CMK (cell line): Measurements from ENCODE around the gene TBC1D22A.

ENCODE experiments used
- DNase-seq: peaks from one replicate; pipeline ENCODE4 v3.0.0-alpha.2; 2010; ENCODE audit warnings: low read depth

TBC1D22A gene

DNA sequence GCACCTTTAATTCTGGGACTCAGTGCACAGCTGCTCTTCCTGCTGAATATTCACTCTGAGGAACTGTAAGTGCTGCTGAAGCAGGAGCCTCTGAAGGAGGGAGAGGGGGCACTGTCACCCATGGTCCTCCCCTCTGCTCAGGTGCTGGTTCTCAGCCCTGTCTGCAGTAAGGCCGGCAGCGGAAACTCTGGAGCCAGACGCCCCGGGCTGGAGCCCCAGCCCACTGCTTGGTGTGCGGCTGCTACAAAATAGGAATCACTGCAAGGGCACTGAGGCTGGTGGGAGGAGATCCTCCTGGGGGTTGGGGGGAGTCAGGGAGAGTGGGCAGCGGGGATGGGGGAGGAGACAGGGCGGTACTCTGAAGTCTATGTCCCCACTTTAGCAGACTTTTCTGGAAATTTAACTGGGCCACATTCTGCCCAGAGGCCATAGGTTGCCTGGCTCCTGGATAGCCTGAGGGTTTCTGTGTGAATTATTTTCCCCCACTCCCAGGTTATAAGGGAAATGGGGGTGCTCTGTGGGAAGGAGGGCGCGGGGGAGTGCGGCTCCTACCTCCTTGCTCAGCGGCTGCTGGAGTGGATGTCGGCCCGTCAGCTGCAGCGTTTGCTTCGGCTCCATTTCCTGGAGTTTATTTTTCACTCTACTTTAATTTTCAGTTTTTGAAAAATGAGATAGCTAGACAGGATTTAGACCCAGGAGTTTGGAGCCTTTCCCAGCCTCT is 33.6 kb downstream of the TBC1D22A start:
- DNase-seq: no peak

DNA sequence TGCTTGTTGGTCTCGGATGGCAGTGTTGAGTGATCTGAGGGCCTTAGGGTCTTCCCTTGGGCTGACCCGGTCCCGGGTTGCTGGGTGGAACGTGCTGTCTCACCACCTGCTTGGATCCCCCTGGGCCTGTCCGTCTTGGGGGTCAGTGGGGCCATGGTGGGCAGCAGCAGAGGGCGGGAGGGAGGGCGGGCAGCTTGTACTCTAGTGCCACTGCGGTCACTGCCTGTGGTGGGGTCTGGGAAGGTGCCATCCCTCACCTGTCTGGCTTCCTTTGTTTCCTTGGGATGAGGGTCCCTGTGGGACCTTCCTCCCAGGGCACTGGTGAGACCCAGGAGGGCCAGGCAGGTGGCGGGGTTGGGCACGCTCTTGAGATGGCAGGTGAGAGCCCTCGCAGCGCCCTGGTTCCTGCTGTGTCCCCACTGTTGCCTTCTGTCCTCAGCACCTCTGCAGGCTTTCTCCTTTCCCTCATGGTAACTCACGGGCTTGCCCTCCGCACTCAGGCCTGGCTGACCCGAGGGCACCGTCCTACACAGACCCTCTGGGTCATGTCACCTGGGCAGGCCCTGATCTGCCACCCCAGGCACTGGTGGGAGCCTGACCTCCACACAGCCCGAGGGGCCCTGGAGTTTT is 34.2 kb downstream of the TBC1D22A start:
- no peak for DNase-seq

DNA sequence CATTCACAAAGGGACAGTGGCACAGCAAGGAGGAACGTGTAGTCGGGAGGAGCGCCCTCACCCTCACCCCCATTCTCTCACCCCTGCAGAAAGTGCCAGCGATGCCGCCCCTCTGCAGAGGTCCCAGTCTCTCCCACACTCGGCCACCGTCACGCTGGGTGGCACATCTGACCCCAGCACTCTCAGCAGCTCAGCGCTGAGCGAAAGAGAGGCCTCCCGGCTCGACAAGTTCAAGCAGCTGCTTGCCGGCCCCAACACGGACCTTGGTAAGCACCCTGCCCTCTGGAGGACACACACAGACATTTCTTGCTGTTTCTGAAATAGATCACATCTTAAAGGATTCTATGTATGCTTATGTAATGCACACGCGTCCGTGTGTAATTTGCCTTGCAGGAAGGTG is 34.9 kb downstream of the TBC1D22A start:
- no peak for DNase-seq

DNA sequence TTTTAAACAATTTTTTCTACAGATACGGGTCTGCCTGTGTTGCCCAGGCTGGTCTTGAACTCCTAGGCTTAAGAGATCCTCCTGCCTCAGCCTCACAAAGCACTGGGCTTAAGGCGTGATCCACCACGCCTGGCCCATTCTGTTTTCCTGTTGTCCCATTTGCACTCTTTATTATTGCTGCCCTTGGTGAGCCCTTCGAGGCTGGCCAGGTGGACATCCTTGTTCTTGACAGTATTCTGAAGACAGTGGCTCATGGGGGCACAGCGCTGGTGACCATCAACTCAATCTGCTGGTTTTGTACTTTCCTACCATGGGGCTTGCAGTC is 35.6 kb downstream of the TBC1D22A start:
- DNase-seq: no peak

DNA sequence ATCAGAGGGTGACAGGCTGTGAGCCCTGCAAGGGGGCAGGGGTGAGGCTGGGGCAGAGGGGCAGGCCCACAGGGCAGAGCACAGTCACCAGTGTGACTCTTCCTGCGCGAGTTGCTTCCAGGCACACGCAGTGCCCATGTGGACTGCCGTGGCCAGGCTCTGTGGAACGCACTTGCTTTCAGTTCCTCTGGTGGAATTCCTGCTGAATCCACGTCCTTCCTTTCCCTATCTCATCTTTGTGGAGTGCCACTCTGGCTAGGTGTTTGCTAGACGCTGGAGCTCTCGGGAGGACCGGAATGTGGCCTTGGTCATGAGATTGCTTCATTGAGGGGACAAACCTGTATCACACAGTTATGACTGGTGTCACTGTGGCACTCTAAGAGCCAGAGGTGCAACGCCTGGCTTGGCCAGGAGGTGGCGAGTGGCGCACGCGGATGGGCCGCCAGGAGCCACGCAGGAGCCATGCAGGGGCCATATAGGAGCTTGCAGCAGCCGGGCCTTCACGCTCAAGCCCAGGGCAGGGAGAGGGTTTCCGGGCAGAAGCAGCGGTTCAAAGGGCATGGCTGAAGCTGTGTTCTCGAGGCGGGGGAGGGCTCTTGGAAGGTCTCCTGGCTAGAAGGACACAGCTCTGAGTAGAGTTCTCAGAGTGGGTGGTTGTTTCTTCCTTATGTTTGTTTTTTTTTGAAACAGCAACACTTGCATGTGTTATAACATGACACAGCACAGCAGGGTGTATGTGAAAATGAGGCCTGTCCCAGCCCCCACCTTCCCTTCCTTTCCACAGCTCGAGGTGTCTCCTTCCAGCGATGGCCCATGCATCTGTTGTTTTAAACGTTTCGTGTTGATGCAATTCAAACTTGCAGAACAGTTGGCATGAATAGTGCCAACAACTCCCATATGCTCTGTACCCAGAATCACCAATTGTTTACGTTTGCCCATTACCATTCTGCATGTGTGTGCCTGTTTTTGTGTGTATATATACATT is 36.2 kb downstream of the TBC1D22A start:
- peak; percentile 61 for DNase-seq

DNA sequence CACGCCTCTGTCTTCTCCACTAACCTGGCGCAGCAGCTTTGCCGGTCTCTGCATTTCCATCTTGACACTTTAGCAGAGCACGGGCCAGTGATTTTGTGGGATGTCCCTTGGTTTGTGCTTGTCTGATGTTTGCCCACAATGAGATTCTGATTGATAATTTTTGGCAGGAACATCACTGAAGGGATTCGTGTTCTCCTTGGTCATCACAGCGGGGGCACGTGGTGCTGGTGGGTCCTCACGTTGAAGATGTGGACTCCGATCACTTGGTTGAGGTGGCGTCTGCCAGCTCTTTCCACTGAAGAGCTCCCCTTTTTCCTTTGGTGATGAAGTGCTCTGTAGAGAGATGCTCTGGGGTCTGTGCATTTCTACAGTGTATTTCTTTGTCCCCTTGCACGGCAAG is 37.2 kb downstream of the TBC1D22A start:
- DNase-seq: no peak

DNA sequence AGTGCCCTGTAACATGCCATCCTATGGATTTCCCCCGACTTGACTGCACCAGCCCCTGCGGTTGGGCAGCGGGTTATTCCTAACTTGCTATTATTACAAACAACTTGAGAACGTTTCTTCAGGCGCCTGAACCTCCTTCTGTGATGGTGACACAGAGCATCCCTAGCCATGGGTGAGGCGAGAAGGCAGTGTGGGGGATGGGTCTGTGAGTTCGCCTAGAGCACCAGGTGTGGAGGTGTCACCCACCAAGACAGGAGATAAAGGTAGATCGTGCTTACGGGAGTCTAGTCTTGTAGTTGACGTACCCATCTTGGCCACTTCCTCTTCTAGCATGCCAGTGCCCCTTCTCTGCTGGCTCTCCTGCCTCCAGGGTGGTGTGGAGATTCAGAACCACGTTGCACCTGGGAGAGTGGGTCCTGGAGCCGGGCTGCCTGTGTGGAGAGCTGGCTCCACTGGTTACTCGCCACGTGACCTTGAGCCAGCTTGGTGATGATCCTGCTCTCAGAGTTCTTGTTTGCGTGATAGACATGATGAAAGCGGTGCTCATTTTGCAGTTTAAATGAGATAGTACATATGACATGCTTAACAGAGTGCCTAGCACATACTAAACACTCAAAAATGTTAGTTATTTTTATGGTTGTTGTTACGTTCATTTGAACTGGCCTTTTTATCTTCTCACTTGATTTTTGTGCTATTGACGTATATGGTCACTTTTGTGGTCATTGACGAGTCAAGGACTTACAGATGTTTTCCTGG is 37.8 kb downstream of the TBC1D22A start:
- DNase-seq: no peak

DNA sequence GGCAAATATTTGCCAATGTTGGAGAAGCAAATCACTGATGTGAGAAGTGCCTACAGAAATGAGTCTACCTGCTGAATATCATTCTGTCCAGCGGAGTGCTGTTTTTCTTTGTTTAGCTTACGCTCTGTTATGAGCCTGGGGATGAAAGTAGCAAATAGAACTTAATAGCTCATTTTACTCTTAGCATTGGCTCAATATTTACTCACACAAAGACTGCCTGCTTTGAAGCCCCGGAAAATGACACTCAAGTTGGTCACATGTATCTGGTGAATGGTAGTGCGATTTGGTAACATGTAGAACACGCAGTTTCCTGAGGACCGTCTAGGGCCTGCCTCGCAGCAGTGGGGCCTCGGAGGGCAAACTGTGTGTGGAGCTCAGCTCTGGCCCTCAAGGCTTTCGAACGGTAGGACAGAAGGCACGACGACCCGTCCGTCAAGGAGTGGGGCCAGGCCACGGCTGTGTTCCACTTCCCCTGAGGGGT is 38.9 kb downstream of the TBC1D22A start:
- no peak for DNase-seq

DNA sequence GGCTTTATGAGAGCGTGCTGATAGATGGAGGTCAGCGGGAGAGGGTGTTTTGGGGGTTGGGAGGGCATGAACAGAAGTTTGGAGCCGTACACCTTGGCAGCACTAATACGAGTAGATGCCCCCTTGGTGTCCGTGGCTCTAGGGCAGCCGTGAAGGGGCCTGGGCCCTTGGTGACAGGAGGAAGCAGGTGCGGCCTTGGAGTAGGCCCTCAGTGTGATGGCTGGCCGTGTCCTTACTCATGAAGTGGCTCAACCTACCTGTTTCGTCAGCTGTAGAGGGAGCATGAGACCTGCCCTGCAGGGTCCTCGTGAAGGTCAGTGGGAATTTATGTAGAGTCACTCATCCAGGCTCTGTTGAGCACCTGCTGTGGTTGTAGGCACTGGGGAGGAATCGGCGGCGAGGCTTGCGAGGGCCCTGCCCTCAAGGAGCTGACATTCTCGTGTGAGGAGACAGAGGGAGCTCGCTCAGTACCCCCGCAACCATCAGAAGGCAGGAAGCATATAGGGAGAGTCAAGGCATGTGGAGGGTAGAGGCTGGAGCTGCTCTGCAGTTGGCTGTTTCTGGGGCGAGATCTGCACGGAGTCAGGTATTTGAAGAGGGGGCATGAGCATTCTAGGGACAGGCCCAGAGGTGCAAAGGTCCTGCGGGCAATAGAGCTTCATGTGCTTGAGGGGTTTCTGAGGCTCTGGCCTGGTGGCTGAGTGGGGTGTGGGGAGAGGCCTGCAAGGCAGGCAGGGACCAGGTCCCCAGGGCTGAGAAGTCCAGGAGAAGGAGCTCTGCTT is 39.6 kb downstream of the TBC1D22A start:
- no peak for DNase-seq

DNA sequence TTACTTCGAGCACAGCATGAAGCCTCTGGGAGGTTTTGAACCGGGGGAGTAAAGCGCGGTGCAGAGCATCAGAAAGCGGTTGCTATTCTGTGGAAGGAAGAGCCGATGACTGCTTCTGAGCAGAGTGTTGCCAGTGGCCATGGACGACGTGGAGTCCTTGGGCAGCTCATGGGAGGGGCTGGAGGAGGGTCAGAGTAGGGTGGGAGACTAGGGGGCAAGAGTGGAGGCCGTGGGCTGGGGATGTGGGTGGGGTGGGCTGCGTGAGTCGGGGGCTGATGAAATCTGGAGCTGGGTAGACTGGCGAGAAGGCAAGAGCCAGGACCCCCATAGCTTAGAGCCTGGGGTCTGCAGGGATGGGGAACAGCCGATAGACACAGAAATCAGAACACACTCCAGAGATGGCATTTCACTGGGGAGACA is 40.2 kb downstream of the TBC1D22A start:
- no peak for DNase-seq

DNA sequence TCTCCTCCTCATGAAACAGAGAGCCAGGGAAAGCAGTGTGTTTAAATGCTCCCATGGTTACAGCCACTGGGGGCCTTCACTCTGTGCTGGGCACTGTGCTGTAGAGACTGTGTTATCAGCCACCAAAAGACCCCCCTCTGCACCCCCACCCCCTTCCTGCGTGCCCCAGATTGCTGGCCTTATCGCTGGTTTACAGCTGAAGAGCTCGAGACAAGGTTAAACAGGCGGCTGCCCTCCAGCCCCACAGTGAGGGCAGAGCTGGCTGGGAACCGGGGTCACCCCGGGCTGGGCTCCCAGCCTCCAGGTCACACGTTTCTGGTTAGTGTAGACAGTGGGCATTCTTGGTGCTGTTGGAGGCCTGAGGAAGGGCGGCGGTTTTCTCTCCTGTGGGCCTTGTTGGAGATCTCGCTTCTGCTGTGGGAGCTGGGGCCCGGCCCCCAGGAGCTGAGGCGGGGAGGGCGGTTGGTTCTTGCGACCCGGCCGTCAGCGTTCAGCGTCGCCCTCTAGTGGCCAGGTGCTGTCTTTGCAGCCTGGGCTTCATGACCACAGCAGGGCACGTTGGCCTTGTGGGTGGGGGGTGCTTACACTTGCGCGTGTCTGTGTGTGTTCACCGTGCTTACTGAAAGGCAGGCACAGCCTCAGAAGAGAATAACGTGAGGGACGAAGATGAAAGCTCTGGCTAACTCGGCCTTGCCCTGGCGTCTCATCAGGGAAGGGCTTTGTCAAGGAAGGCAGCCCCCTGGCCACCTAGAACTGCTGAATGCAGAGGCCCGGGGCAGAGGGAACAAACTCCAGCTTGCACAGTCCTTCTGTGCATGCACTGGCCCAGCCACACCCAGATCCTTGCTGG is 40.8 kb downstream of the TBC1D22A start:
- DNase-seq: peak; percentile 66

DNA sequence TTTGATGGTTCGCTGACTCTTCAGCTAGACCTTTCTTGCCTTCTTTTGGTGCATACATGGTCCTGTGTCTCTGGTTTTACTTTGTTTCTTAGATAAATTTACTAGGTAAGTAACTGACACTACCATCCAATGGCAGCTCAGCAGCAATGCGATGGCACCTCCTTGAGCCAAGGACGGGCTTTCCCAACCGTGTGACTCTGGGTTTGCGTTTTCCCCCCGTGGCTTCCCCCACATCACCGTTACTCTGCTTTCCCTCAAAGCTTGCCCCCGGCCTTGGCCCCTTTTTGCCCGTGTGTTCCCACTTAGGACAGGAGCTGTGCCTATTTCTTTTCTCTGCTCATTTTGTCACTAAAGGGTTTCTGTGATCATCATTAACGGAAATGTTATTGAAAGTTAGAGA is 41.5 kb downstream of the TBC1D22A start:
- no peak for DNase-seq

DNA sequence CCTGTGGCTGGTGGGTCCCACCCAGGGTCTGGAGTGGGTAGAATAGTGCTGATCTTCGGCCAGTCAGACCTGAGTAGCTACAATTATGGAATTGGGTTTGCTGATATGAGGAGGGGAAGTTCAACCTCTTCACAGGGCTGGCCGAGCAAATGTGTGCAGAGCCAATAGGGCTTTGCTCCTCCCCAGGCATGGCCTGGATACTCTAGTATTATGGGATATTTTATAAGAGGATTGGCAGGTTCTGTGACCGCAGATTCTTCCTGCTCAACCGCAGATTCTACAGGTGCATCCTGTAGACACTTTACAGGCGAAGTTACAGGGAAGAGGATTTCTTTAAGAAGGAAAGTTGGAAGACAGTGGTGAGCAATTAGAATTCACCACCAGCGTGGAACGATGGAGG is 44.3 kb downstream of the TBC1D22A start:
- DNase-seq: no peak

DNA sequence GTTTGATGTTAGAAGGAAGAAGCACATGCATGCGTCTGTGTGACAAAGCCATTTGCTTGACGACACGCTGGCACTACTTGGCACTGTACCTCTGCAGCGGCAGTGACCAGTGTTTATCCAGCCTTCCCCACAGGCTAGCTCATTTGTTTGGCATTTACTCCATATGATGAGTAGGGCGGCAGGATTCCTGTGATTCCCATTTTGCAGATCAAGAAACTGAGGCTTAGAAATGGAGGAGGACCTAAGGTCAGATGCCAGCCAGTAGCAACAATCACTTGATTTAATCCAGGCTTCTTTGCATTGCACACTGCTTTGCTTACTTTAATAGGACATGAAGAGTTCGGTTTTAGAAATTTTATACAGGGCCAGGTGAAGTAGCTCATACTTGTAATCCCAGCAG is 45.0 kb downstream of the TBC1D22A start:
- no peak for DNase-seq

DNA sequence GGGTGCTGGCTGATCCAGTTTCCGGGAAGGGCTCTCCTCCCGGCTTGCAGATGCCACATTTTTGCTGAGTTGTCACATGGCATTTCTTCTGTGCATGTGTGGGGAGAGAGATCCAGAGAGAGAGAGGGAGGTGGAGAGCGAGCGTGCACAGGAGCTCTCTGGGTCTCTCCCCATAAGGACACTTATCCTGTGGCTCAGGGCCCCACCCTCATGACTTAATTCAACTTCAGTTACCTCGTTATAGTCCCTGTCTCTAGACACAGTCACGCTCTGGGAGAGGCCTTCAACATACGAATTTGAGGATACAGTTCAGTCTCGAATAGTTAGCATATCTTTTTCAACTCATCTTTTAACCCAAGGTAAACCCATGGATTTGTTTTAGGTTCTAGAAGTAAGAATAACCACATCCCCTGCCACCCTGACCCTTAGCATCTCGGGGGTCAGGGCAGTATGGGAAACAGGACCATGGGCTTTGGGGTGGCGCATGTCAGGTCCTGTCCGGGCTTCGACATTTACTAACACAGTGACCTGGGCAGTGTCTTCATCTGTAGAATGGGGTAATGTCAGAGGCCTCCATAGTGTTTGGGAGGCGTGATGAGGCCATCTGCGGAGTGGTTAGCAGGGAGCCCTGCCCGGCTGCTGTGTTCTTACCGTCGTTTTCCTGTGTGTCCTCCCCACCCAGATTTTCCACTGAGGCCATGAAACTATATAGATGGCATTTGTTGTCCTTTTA is 46.9 kb downstream of the TBC1D22A start:
- DNase-seq: no peak

DNA sequence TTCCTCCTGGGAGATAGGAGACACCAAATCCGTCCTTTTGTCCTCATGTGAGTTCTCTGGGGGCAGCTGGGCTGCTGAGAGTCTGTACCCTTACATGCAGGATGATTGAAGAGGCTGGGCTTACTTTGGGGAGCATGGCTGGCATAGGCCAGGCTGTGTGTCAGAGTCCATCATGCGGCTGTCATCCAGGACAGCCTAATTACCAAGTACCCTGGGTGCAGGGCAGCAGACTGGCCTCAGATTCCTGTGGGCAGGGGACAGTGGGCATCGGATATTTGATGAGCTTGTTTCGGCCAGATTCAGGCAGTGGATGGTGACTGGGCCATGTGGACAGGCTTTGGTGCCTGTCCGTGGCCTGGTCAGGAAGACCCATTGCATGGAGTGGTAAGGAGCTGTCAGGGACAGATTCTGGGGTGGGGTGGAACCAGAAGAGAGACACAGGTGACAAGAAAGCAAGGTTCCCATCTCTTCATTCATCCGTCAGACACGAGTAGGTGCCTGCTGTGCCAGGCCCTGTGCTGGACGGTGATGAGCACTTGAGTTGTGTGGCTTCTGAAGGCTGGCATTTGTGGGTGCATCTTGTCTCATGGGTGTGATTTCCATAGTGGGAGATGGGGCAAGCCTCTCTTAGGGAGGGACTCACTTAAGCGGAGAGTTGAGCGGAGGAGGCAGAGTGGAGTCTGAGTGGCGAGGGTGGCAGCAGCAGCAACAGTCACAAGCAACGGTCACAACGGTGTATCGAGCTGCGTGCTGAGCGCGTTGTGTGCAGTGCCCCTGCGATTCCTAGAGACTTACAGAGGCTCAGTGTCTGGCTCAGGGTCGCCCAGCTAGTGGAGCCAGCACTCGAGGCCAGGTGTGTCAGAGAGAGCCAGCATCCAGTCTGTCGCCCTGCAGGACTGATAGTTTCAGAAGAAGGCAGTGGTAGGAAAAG is 48.7 kb downstream of the TBC1D22A start:
- DNase-seq: no peak

DNA sequence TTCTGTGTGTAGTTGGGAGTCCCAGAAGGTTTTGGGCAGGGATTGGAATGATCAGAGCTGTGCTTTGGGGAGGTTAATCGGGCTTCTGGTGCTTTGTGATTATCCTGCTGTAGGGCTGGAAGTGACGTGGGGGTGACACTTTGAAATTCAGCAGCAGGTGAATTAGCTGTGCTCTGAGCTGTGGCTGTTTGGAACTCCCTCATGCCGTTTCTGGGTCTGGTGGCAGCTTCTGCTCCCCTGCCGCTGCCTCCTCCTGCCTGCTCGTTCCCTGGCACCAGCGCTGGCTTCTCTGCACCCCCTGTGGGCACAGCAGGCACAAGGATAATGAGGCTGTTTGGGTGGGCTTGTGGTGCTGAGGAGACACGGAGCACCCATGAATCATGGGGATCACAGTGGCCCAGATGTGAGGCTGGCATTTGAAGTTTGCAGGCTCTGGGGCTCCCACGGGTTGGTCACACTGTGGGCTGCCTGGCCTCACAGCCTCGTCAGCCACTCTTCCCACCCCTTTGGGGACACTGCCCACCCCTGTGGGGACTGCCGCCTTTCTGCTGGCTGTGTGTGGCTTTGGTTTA is 49.7 kb downstream of the TBC1D22A start:
- no peak for DNase-seq

DNA sequence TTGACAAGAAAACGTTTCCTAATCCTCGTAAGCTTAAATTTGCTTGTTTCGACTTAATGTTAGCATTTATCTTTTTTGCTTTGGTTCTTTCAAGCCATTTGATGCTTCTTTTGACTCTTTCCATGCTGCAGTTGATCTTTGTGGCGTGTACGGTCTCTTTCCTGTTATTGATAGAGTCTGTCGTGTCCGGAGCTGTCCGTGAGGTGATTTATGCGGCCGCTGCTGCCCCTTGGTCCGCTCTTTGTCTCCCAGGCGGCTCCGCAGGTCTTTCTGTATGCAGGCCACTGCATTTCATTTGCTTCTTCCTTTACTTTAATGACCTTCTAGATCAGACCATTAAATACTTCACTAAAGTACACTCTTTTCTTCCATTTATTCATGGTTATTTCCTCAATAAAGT is 50.3 kb downstream of the TBC1D22A start:
- no peak for DNase-seq
